ENCODE data around the gene RAD51B.

- no peak for TF ChIP-seq CTCF (optimal IDR thresholded peaks at IDR 0.05 in 1 of 3, IDR thresholded peaks at IDR 0.05 in 1 of 3, conservative IDR thresholded peaks at IDR 0.05 in 1 of 3; ENCODE audit: extremely low read depth in 1 of 3, insufficient read depth in 2 of 3, low read length in 3 of 3)
- TF ChIP-seq EZH2 (IDR thresholded peaks at IDR 0.05; ENCODE audit: low read length), result no peak
Measured at GRCh38 chr14:68148276-68148675, 328.7 kb downstream of the RAD51B start.

Measured in keratinocyte (primary cell).